PFSK-1 (cell line): Measurements from ENCODE around the gene STK17B.

Source experiments
- REST ChIP-seq, 2 experiments: IDR thresholded peaks; 2 replicates each; pipeline versions ENCODE4 v1.6.1 to v1.8.0; 2011 to 2012; ENCODE audit warnings: low read depth in 2 of 2, low read length in 2 of 2, control low read depth in 1 of 2, inconsistent platforms in 1 of 2, mild to moderate bottlenecking in 1 of 2, moderate library complexity in 1 of 2; ENCODE audit not compliant: insufficient read depth in 1 of 2
- TAF1 ChIP-seq: IDR thresholded peaks from 2 replicates; pipeline ENCODE4 v1.6.1; 2012; ENCODE audit warnings: low read length, control low read depth, borderline replicate concordance; ENCODE audit not compliant: insufficient read depth

- TF ChIP-seq TAF1 (no peak), REST (IDR thresholded peaks at IDR 0.05; ENCODE audit: insufficient read depth in 1 of 2, low read depth in 2 of 2, low read length in 2 of 2) (no peak)
Observed at GRCh38 chr2:196105951-196106350, 65.4 kb downstream of the STK17B start.
